ENCODE data around the gene FAM120A. TPM values are rescaled to one million over a fixed set of nuclear protein-coding genes. Genes with fewer than 3 reads are reported as not detected.

The FAM120A gene
- total RNA-seq, 1 donor from 2014 or later = 135 TPM

DNA sequence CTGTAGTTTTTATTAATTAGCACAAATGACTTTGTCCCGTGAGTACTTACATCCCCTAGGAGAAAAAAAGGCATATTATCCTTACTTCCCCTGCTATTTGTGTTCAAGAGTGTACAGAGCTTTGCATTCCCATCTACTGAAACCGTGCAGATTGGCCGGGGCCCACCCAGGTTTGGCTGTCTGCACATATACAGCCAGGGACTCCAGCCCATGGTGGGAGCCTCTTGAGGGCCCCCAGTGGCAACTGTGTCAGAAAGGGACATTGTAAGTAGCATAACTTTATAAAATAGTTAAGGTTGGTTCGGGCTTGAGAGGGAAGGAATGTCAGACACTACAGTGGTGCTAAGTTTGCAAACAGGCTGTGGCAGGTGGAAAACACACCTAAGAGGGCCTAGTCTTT lies 149.6 kb downstream of the FAM120A start:
- Histone ChIP-seq H3K4me3 (no peak overlapping the region), H3K27me3 (no peaks in the 10 kb centered on the region), H3K9me3 (no peaks in the 10 kb centered on the region), H3K36me3 (no peaks in the 10 kb centered on the region), H3K27ac (no peak overlapping the region), H3K4me1 (peaks cover 0 to 15% of the 10 kb centered on the region in 2 donors)
- TF ChIP-seq, protein P1, sequence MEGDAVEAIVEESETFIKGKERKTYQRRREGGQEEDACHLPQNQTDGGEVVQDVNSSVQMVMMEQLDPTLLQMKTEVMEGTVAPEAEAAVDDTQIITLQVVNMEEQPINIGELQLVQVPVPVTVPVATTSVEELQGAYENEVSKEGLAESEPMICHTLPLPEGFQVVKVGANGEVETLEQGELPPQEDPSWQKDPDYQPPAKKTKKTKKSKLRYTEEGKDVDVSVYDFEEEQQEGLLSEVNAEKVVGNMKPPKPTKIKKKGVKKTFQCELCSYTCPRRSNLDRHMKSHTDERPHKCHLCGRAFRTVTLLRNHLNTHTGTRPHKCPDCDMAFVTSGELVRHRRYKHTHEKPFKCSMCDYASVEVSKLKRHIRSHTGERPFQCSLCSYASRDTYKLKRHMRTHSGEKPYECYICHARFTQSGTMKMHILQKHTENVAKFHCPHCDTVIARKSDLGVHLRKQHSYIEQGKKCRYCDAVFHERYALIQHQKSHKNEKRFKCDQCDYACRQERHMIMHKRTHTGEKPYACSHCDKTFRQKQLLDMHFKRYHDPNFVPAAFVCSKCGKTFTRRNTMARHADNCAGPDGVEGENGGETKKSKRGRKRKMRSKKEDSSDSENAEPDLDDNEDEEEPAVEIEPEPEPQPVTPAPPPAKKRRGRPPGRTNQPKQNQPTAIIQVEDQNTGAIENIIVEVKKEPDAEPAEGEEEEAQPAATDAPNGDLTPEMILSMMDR (IDR thresholded peaks at IDR 0.05) = no peak
- peak in 1 of 2 donors; percentile 22 for DNase-seq (ENCODE audit: low spot score in 2 of 2)
- intact Hi-C loops (cut with DNase I) = no loop called here

DNA sequence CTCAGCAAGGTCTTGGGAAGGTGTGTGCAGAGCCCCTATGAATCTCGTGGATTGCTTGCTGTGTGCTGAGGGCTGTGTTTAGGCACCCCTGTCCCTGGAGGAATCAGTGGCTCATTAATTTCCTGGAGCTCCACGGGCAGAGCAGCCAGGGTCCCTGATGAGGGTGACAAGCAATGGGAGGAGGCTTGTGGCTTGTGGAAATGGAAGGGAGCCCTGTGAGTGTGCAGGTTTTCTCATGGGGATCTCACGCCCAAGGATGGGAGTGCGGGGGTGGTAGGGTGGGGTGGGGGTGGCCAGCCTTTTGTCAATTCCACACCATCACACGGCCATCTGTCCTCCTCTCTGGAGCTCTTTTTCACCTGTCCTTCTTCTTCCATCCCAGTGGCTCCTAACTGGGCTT lies 150.2 kb downstream of the FAM120A start:
- Histone ChIP-seq H3K36me3 (no peaks in the 10 kb centered on the region), H3K9me3 (peaks cover 0 to 1% of the 10 kb centered on the region in 2 donors), H3K4me3 (no peak overlapping the region), H3K27me3 (no peaks in the 10 kb centered on the region), H3K27ac (no peak overlapping the region), H3K4me1 (peaks cover 0 to 15% of the 10 kb centered on the region in 2 donors)
- intact Hi-C loops (cut with DNase I) = no loop called here
- TF ChIP-seq, protein P1 (IDR thresholded peaks at IDR 0.05) = no peak
- peak in 1 of 2 donors; percentile 35 for DNase-seq (ENCODE audit: low spot score in 2 of 2)

DNA sequence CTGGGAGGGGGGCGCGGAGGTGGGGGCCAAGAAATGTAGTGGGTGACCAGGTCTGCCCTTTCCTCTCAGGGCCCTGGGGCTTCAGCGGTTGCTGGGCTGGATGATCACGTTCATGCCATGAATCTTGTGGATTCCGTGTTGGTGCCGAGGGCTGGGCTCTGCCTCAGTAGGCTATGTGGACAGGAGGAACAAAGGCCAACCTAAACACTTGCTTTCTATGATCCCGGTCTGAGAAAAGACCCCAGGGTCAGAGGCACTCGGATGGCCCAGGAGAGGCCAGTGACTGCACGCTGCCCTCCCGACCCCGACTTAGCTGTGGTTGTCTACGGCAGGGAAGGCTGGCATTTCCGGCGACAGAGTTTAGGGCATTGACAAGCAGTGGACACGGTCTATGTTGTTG lies 151.5 kb downstream of the FAM120A start:
- TF ChIP-seq, protein P1 (IDR thresholded peaks at IDR 0.05) = no peak
- no peak overlapping the region for H3K27ac ChIP-seq
- H3K9me3 ChIP-seq = peaks cover 3% of the 10 kb centered on the region in 2 donors
- H3K27me3 ChIP-seq = no peaks in the 10 kb centered on the region
- H3K4me3 ChIP-seq = no peak overlapping the region
- no peaks in the 10 kb centered on the region for H3K36me3 ChIP-seq
- H3K4me1 ChIP-seq = peaks cover 0 to 15% of the 10 kb centered on the region in 2 donors
- intact Hi-C loops (cut with DNase I) = no loop called here
- peak in 1 of 2 donors; percentile 50 for DNase-seq (ENCODE audit: low spot score in 2 of 2)

DNA sequence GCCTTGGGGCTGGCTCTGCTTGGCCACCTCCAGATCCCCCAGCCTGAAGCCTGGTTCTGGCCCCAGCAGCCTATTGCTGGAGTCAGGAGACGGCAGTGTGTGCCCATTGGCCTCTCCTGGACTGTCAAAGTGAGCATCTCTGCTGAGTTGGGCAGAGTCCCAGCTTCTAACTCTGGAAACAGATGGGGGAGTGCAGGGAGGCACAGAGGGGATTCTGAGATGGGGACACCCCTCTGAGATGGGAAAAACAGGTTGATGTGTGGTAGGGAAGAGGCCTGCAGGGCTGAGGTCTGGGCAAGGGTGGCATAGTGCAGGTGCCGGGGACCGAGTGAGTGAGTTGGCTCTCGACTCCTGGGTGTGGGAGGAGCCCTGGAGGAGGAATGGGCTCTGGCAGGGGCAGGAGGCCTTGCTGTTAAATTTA lies 152.4 kb downstream of the FAM120A start:
- DNase-seq (ENCODE audit: low spot score in 2 of 2) = peak in 1 of 2 donors; percentile 51
- H3K4me1 ChIP-seq = peaks cover 0 to 10% of the 10 kb centered on the region in 2 donors
- TF ChIP-seq, protein P1 (IDR thresholded peaks at IDR 0.05) = no peak
- no peaks in the 10 kb centered on the region for H3K27me3 ChIP-seq
- H3K36me3 ChIP-seq = no peaks in the 10 kb centered on the region
- H3K4me3 ChIP-seq = no peak overlapping the region
- peaks cover 3 to 5% of the 10 kb centered on the region in 2 donors for H3K9me3 ChIP-seq
- intact Hi-C loops (cut with DNase I) = no loop called here
- no peak overlapping the region for H3K27ac ChIP-seq

DNA sequence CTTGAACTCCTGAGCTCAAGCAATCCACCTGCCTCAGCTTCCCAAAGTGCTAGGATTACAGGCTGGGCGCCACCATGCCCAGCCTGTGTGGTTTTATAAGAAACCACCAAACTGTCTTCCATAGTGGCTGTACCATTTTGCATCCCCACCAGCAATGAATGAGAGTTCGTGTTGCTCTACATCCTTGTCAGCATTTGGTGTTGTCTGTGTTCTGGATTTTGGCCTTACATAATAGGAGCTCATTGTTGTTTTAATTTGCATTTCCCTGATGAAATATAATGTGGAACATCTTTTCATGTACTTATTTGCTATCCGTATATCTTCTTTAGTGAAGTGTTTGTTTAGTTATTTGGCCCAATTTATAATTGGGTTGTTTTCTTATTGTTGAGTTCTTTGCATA lies 154.7 kb downstream of the FAM120A start:
- no peak for DNase-seq (ENCODE audit: low spot score in 2 of 2)
- intact Hi-C loops (cut with DNase I) = no loop called here
- TF ChIP-seq, protein P1 (IDR thresholded peaks at IDR 0.05) = no peak
- Histone ChIP-seq H3K27me3 (no peaks in the 10 kb centered on the region), H3K4me3 (no peak overlapping the region), H3K9me3 (peaks cover 11 to 21% of the 10 kb centered on the region in 2 donors), H3K36me3 (no peaks in the 10 kb centered on the region), H3K27ac (no peak overlapping the region), H3K4me1 (peaks cover 0 to 3% of the 10 kb centered on the region in 2 donors)

DNA sequence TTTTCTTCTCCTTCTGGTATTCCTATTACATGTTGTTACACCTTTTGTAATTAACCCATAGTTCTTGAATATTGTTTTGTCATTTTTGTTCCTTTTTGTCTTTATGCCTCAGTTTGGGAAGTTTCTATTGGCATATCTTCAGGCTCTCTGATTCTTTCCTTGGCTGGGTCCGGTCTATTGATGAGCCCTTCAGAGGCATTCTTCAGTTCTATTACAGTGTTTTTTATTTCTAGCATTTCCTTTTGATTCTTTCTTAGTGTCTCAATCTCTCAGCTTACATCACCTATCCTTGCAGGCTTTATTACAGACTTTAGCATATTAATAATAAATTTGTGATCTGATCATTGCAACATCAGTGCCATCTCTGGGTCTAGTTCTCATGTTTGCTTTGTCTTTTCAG lies 158.7 kb downstream of the FAM120A start:
- intact Hi-C loops (cut with DNase I) = no loop called here
- Histone ChIP-seq H3K9me3 (peaks cover 11 to 21% of the 10 kb centered on the region in 2 donors), H3K27ac (no peak overlapping the region), H3K4me3 (no peak overlapping the region), H3K27me3 (no peaks in the 10 kb centered on the region), H3K4me1 (no peaks in the 10 kb centered on the region), H3K36me3 (no peaks in the 10 kb centered on the region)
- TF ChIP-seq, protein P1 (IDR thresholded peaks at IDR 0.05) = no peak
- no peak for DNase-seq (ENCODE audit: low spot score in 2 of 2)
